Muscle of leg (tissue), 9 donors: ENCODE measurements around the gene PXT1. TPM values are rescaled to one million over a fixed set of nuclear protein-coding genes. Genes with fewer than 3 reads are reported as not detected.

Experiments used
- polyA plus RNA-seq, 8 donors: library from polyadenylated mRNA; unstranded; fragments of 120-200 nt; gene quantifications; one replicate each; pipeline versions ENCODE4 v1.2.1 to v1.2.3, GENCODE V29; 2013; ENCODE audit warnings: inconsistent platforms in 1 of 8, low replicate concordance in 1 of 8; ENCODE audit not compliant: insufficient read length in 8 of 8, insufficient read depth in 1 of 8
- total RNA-seq: library from RNA; stranded (reverse); fragments of 120-200 nt; gene quantifications from one replicate; pipeline ENCODE4 v1.2.4, GENCODE V29; 2013

Gene PXT1
- total and polyA plus RNA-seq, 9 donors: 0.04 to 0.15 (median 0.09) TPM; not detected in 4

Other genes starting within 250 kb of the PXT1 start
- 10.1 TPM for gene BRPF3, start 246.1 kb downstream of the PXT1 start, total RNA-seq
- 10 to 100 TPM; 19.7 to 32.3 (median 25.2) TPM for gene BRPF3, start 246.1 kb downstream of the PXT1 start, polyA plus RNA-seq
- gene PNPLA1, start 172.8 kb downstream of the PXT1 start, total RNA-seq: not detected
- under 1 TPM in 5 of 8 donors, not detected in 3; 0.05 to 0.45 (median 0.11) TPM for gene PNPLA1, start 172.8 kb downstream of the PXT1 start, polyA plus RNA-seq
- 0.04 TPM for gene BNIP5, start 106.0 kb downstream of the PXT1 start, total RNA-seq
- under 1 TPM in 6 of 8 donors, not detected in 2; 0.04 to 0.65 (median 0.07) TPM for gene BNIP5, start 106.0 kb downstream of the PXT1 start, polyA plus RNA-seq
- 0.04 TPM for gene ETV7, start 55.2 kb downstream of the PXT1 start, total RNA-seq
- gene ETV7, start 55.2 kb downstream of the PXT1 start, polyA plus RNA-seq: under 1 TPM in 6 of 8 donors, not detected in 2; 0.11 to 0.48 (median 0.17) TPM
- 59.2 TPM for gene KCTD20, start 146 bp upstream of the PXT1 start, total RNA-seq
- 10 to 100 TPM; 37.4 to 63.7 (median 46.4) TPM for gene KCTD20, start 146 bp upstream of the PXT1 start, polyA plus RNA-seq
- 17.2 TPM for gene STK38, start 104.6 kb upstream of the PXT1 start, total RNA-seq
- 10 to 100 TPM; 25.1 to 37.9 (median 28.7) TPM for gene STK38, start 104.6 kb upstream of the PXT1 start, polyA plus RNA-seq
- gene SRSF3, start 151.5 kb upstream of the PXT1 start, total RNA-seq: 261 TPM
- gene SRSF3, start 151.5 kb upstream of the PXT1 start, polyA plus RNA-seq: 100 to 1,000 TPM; 308 to 413 (median 326) TPM
- 61.8 TPM for gene CDKN1A, start 235.9 kb upstream of the PXT1 start, total RNA-seq
- 100 to 1,000 TPM; 122 to 163 (median 146) TPM for gene CDKN1A, start 235.9 kb upstream of the PXT1 start, polyA plus RNA-seq